ENCODE measurements around the gene FAM131B. TPM values are rescaled to one million over a fixed set of nuclear protein-coding genes. Genes with fewer than 3 reads are reported as not detected.

FAM131B gene
- polyA plus RNA-seq, 1 donor (not counting 4 experiments of a cell fraction or from before 2014, with no cell fraction given) = 0.21 TPM

DNA sequence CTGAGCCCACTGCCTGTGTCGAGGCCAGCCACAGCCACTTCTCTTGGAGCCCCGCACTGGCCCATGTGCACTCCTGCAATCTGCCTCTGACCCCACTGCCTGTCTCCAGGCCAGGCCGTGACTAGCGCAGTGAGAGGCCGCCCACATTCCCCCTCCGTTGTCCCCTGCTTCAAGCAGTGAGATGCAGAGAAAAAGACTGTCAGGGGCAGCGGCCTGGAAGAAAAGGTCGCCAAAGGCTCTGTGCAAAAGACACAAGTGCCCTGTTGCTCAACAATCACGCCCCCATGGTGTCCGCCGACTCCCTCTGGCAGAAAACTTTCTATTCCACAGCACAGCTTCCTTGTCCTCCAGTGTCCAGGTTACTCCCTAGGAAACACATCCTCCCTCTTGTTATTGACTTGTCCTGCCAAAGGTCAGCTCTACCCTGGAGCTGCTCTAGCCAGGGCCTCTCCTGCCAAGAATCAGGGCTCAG lies 9.9 kb downstream of the FAM131B start:
- dilution Hi-C loops (cut with MboI; ENCODE audit: extremely low pct_ligation_motif_present, low sequenced_read_pairs) = no loop called here
- Histone ChIP-seq H3K9me3 (ENCODE audit: control insufficient read depth, low read depth, low read length) (no peaks in the 10 kb centered on the region), H3K4me3 (ENCODE audit: control insufficient read depth in 2 of 3, extremely low read depth in 1 of 3, insufficient read depth in 2 of 3, low read depth in 1 of 3, low read length in 3 of 3) (no peak overlapping the region), H3K36me3 (ENCODE audit: control insufficient read depth in 2 of 2, extremely low read depth in 1 of 2, insufficient read depth in 2 of 2, low read length in 2 of 2) (no peaks in the 10 kb centered on the region), H3K9ac (ENCODE audit: control insufficient read depth, extremely low read depth, insufficient read depth, low read length) (no peak overlapping the region), H3K4me2 (ENCODE audit: control insufficient read depth, extremely low read depth, insufficient read depth, low read depth, low read length) (no peak overlapping the region), H4K20me1 (ENCODE audit: control insufficient read depth, extremely low read depth, insufficient read depth, low read length) (no peaks in the 10 kb centered on the region), H3K27ac (ENCODE audit: control insufficient read depth, insufficient read depth, low read length) (no peak overlapping the region), H3K4me1 (ENCODE audit: control insufficient read depth, extremely low read depth, insufficient read depth, low read length) (no peaks in the 10 kb centered on the region), H3K9me1 (ENCODE audit: control insufficient read depth, extremely low read depth, insufficient read depth, low read length) (no peaks in the 10 kb centered on the region), H3K27me3 (ENCODE audit: control insufficient read depth, extremely low read depth, insufficient read depth, low read length) (peaks cover 15% of the 10 kb centered on the region), H3K79me2 (ENCODE audit: control insufficient read depth, insufficient read depth, low read length) (no peaks in the 10 kb centered on the region), H2AFZ (ENCODE audit: control insufficient read depth, low read length) (no peak overlapping the region)
- no peak for DNase-seq (ENCODE audit: low read depth, low spot score)
- no peak for TF ChIP-seq EZH2 (IDR thresholded peaks at IDR 0.05; ENCODE audit: low read length)
- TF ChIP-seq, protein P1, sequence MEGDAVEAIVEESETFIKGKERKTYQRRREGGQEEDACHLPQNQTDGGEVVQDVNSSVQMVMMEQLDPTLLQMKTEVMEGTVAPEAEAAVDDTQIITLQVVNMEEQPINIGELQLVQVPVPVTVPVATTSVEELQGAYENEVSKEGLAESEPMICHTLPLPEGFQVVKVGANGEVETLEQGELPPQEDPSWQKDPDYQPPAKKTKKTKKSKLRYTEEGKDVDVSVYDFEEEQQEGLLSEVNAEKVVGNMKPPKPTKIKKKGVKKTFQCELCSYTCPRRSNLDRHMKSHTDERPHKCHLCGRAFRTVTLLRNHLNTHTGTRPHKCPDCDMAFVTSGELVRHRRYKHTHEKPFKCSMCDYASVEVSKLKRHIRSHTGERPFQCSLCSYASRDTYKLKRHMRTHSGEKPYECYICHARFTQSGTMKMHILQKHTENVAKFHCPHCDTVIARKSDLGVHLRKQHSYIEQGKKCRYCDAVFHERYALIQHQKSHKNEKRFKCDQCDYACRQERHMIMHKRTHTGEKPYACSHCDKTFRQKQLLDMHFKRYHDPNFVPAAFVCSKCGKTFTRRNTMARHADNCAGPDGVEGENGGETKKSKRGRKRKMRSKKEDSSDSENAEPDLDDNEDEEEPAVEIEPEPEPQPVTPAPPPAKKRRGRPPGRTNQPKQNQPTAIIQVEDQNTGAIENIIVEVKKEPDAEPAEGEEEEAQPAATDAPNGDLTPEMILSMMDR (optimal IDR thresholded peaks at IDR 0.05 in 1 of 3, IDR thresholded peaks at IDR 0.05 in 1 of 3, conservative IDR thresholded peaks at IDR 0.05 in 1 of 3; ENCODE audit: extremely low read depth in 1 of 3, insufficient read depth in 2 of 3, low read length in 3 of 3) = no peak
- no peak for FAIRE-seq

DNA sequence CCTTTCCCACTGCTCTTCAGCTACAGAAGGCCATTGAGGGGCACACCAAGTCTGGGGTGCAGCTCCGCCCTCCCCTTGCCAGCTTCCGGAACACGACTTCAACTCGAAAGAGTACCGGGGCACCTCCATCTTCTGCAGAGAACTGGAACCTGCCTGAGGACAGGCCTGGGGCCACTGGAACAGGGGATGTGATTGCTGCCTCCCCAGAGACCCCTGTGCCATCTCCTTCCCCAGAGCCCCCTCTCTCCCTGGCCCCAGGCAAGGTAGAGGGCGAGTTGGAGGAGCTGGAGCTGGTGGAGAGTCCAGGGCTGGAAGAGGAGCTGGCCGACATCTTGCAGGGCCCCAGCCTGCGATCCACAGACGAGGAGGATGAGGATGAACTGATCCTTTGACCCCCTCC lies 10.9 kb downstream of the FAM131B start:
- TF ChIP-seq, protein P1 (optimal IDR thresholded peaks at IDR 0.05 in 1 of 3, IDR thresholded peaks at IDR 0.05 in 1 of 3, conservative IDR thresholded peaks at IDR 0.05 in 1 of 3; ENCODE audit: extremely low read depth in 1 of 3, insufficient read depth in 2 of 3, low read length in 3 of 3) = no peak
- no peak for TF ChIP-seq EZH2 (IDR thresholded peaks at IDR 0.05; ENCODE audit: low read length)
- Histone ChIP-seq H3K36me3 (ENCODE audit: control insufficient read depth in 2 of 2, extremely low read depth in 1 of 2, insufficient read depth in 2 of 2, low read length in 2 of 2) (no peaks in the 10 kb centered on the region), H3K4me3 (ENCODE audit: control insufficient read depth in 2 of 3, extremely low read depth in 1 of 3, insufficient read depth in 2 of 3, low read depth in 1 of 3, low read length in 3 of 3) (no peak overlapping the region), H3K79me2 (ENCODE audit: control insufficient read depth, insufficient read depth, low read length) (no peaks in the 10 kb centered on the region), H3K4me1 (ENCODE audit: control insufficient read depth, extremely low read depth, insufficient read depth, low read length) (no peaks in the 10 kb centered on the region), H3K9me1 (ENCODE audit: control insufficient read depth, extremely low read depth, insufficient read depth, low read length) (no peaks in the 10 kb centered on the region), H3K9me3 (ENCODE audit: control insufficient read depth, low read depth, low read length) (no peaks in the 10 kb centered on the region), H3K27ac (ENCODE audit: control insufficient read depth, insufficient read depth, low read length) (no peak overlapping the region), H3K27me3 (ENCODE audit: control insufficient read depth, extremely low read depth, insufficient read depth, low read length) (peaks cover 20% of the 10 kb centered on the region), H2AFZ (ENCODE audit: control insufficient read depth, low read length) (no peak overlapping the region), H3K4me2 (ENCODE audit: control insufficient read depth, extremely low read depth, insufficient read depth, low read depth, low read length) (no peak overlapping the region), H3K9ac (ENCODE audit: control insufficient read depth, extremely low read depth, insufficient read depth, low read length) (no peak overlapping the region), H4K20me1 (ENCODE audit: control insufficient read depth, extremely low read depth, insufficient read depth, low read length) (no peaks in the 10 kb centered on the region)
- dilution Hi-C loops (cut with MboI; ENCODE audit: extremely low pct_ligation_motif_present, low sequenced_read_pairs) = no loop called here
- FAIRE-seq (no peak), DNase-seq (ENCODE audit: low read depth, low spot score) (no peak)
